Uterus (tissue), 4 donors: ENCODE results near the gene KBTBD12. TPM values are rescaled to one million over a fixed set of nuclear protein-coding genes. Genes with fewer than 3 reads are reported as not detected.

Experiments
- DNase-seq, 2 donors: peaks; one replicate each; pipeline ENCODE4 v3.0.0-alpha.2; 2019 to 2020
- H3K27ac ChIP-seq, 2 donors: fragments of 200-600 bp; sonication (generic); 1 replicate in 1 of 2; 2 replicates in 1 of 2; pipeline ENCODE4 v1.5.1; 2016 to 2018
- H3K27me3 ChIP-seq, 2 donors: fragments of 200-600 bp; sonication (generic); one replicate each; pipeline ENCODE4 v1.5.1; 2018 to 2019; ENCODE audit warnings: control low read depth in 1 of 2
- H3K36me3 ChIP-seq, 2 donors: fragments of 200-600 bp; sonication (generic); one replicate each; pipeline ENCODE4 v1.5.1; 2019; ENCODE audit warnings: control low read depth in 1 of 2
- H3K4me1 ChIP-seq, 2 donors: fragments of 200-600 bp; sonication (generic); one replicate each; pipeline ENCODE4 v1.5.1; 2018 to 2019; ENCODE audit warnings: control low read depth in 1 of 2
- H3K4me3 ChIP-seq, 2 donors: fragments of 200-600 bp; sonication (generic); 1 replicate in 1 of 2; 2 replicates in 1 of 2; pipeline ENCODE4 v1.5.1; 2018 to 2019; ENCODE audit warnings: mild to moderate bottlenecking in 1 of 2
- H3K9me3 ChIP-seq, 2 donors: fragments of 200-600 bp; sonication (generic); one replicate each; pipeline ENCODE4 v1.5.1; 2019; ENCODE audit warnings: control low read depth in 1 of 2
- POLR2A ChIP-seq, 2 donors: fragments of 450-650 bp; IDR thresholded peaks; one replicate each; pipeline ENCODE4 v1.6.1; 2016; ENCODE audit warnings: antibody characterized with exemption in 2 of 2, mild to moderate bottlenecking in 1 of 2, moderate library complexity in 1 of 2
- intact Hi-C: fragments of 100-400 bp; cut with DNase I; formaldehyde crosslinking; loops from one replicate; pipeline ENCODE4 v1.15.1; 2023; ENCODE audit warnings: low total_unique reads
- total RNA-seq, 4 donors: library from RNA; depleted of rRNA in 3 of 4; stranded (reverse); fragments of >200 nt in 3 of 4; gene quantifications; one replicate each; pipeline versions ENCODE4 v1.1.0 to v1.2.4, GENCODE V29; 2014 to 2023
- TF ChIP-seq, protein P1 (sequence below), 4 experiments: fragments of 200-600 bp in 2 of 4; fragments of 450-650 bp in 2 of 4; sonication (generic) in 2 of 4; IDR thresholded peaks; one replicate each; pipeline ENCODE4 v1.5.1; 2016 to 2019; ENCODE audit warnings: antibody characterized with exemption in 4 of 4, mild to moderate bottlenecking in 2 of 4, moderate library complexity in 1 of 4
- donor health status: DM: yes; HTN: yes; CAD: no.

KBTBD12 gene
- total RNA-seq, 4 donors from 2014 or later: 0.59 to 2.8 (median 2.1) TPM; not detected in 1

DNA sequence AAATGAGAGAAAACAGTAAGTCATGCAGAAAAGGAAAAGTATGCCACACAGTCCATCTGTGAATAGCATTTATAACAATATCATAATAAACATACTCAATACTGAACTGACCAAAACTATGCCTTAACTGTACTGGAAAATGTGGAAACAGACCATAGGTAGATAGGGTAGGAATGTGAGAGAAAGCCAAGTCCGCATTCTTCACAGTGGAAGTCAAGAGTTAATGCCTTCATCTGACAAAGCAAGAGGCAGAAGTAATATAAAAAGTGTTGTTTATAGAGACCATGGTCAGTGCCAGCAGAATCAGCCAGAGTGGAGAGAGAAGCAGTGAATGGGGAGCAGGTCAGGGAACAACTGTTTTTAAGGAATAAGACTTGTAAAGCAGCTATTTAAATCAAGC is 52.3 kb downstream of the KBTBD12 start:
- Histone ChIP-seq H3K9me3 (no peaks in the 10 kb centered on the region), H3K36me3 (no peaks in the 10 kb centered on the region), H3K27me3 (no peaks in the 10 kb centered on the region), H3K4me1 (no peaks in the 10 kb centered on the region), H3K4me3 (no peak overlapping the region), H3K27ac (no peak overlapping the region)
- intact Hi-C loops: no loop called here
- DNase-seq: no peak
- no peak for TF ChIP-seq POLR2A (IDR thresholded peaks at IDR 0.05)
- TF ChIP-seq, protein P1, sequence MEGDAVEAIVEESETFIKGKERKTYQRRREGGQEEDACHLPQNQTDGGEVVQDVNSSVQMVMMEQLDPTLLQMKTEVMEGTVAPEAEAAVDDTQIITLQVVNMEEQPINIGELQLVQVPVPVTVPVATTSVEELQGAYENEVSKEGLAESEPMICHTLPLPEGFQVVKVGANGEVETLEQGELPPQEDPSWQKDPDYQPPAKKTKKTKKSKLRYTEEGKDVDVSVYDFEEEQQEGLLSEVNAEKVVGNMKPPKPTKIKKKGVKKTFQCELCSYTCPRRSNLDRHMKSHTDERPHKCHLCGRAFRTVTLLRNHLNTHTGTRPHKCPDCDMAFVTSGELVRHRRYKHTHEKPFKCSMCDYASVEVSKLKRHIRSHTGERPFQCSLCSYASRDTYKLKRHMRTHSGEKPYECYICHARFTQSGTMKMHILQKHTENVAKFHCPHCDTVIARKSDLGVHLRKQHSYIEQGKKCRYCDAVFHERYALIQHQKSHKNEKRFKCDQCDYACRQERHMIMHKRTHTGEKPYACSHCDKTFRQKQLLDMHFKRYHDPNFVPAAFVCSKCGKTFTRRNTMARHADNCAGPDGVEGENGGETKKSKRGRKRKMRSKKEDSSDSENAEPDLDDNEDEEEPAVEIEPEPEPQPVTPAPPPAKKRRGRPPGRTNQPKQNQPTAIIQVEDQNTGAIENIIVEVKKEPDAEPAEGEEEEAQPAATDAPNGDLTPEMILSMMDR (IDR thresholded peaks at IDR 0.05): no peak

DNA sequence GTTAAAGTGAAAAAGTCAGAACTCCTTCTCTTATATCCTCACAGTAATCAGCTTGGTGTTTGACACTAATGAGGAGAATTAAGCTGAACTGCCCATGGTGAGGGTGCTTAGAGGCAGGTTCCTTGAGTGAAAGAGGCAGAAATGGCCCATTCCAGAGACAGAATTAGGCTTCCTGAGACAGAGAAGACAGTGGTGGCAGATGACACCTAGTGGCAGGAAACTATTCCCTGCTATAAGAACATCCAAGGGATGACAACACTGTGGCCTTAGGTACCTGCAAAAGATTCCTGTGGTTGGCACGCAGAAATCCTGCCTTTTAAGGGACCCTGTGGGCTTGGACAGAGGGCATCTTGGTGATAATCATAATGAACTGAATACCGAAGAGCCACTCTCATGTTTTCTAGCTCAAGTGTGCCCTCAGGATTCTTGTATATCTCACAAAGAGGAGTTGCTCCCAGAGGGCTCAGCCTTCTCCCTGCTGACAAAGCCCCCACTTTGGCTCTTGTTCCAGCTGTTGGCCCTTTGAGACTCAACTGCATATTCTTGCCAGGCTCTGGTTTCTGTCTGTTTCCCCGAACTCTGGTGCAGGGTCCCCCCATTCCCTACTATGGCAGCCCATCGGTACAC is 56.0 kb downstream of the KBTBD12 start:
- Histone ChIP-seq H3K9me3 (no peaks in the 10 kb centered on the region), H3K27ac (no peak overlapping the region), H3K4me1 (no peaks in the 10 kb centered on the region), H3K4me3 (no peak overlapping the region), H3K27me3 (no peaks in the 10 kb centered on the region), H3K36me3 (no peaks in the 10 kb centered on the region)
- no peak for TF ChIP-seq POLR2A (IDR thresholded peaks at IDR 0.05)
- TF ChIP-seq, protein P1 (IDR thresholded peaks at IDR 0.05): peak; percentile 43 to 70 (median 59)
- intact Hi-C loops: no loop called here
- DNase-seq: no peak

DNA sequence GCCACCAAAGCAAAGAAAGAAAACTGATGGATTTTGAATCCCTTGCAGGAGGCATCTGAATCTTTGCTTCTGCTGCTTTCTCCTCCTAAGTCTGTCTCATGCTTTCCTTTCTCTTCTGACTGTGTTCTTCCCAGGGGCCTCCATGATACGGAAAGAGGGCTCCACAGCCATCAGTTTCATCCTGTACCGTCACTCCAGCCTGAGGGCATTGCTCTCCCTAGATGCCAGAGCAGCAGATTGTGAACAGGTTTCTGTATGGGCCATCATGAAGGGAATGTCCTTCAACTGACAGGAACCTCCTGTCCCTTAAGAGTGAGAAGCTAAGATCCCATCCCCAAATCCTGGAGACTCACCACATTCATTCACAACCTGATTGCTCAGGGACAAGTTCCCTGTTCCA is 59.2 kb downstream of the KBTBD12 start:
- TF ChIP-seq POLR2A (IDR thresholded peaks at IDR 0.05): no peak
- TF ChIP-seq, protein P1 (IDR thresholded peaks at IDR 0.05): no peak
- H3K4me1 ChIP-seq: no peaks in the 10 kb centered on the region
- intact Hi-C loops: no loop called here

DNA sequence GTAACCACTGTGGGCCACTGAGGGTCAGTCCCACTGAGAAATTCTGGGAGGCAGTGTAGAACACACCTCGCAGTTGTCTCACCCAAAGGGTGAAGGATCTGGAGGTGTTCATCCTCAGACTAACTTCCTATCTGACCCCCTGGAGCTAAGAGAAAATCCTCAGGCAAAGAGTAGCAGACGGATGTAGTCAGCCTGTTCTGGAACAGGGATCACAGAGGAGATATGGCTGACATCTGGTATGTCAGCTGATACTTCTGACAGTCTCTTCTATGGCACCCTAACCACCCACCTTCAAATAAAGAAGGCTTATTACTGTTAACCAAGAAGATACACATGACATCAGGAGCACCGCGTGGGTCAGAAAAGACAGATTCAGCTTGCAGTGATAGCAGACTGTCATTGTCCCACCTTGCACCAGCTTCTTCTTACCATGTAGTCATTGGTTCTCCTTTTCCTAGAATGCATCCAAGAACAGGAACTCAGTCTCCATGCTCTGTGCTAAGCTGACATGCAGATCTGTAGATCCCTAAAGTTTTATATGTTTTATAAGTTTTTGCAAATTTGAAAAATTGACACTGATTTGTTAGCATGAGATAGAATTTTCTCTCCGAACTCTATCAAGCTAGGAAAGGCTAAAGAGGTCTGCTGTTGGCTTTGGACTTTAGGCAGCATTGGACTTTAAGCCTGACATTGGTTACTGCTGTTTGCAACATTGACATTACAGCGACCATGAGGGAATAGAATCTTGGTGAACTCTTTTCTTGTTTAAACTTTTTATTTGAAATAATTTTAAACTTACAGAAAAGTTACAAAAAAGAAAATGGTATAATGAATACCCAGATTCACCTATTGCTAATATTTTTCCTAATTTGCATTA is 60.4 kb downstream of the KBTBD12 start:
- H3K36me3 ChIP-seq: no peaks in the 10 kb centered on the region
- H3K27ac ChIP-seq: no peak overlapping the region
- no peak for TF ChIP-seq POLR2A (IDR thresholded peaks at IDR 0.05)
- TF ChIP-seq, protein P1 (IDR thresholded peaks at IDR 0.05): no peak
- H3K27me3 ChIP-seq: no peaks in the 10 kb centered on the region
- H3K4me3 ChIP-seq: no peak overlapping the region
- no peaks in the 10 kb centered on the region for H3K9me3 ChIP-seq
- intact Hi-C loops: no loop called here
- no peak for DNase-seq
- H3K4me1 ChIP-seq: no peaks in the 10 kb centered on the region

More for the DNA sequence above, 59.2 kb downstream of the KBTBD12 start:
- Histone ChIP-seq H3K4me3 (no peak overlapping the region), H3K9me3 (no peaks in the 10 kb centered on the region), H3K27me3 (no peaks in the 10 kb centered on the region), H3K36me3 (no peaks in the 10 kb centered on the region), H3K27ac (no peak overlapping the region)
- DNase-seq: no peak

DNA sequence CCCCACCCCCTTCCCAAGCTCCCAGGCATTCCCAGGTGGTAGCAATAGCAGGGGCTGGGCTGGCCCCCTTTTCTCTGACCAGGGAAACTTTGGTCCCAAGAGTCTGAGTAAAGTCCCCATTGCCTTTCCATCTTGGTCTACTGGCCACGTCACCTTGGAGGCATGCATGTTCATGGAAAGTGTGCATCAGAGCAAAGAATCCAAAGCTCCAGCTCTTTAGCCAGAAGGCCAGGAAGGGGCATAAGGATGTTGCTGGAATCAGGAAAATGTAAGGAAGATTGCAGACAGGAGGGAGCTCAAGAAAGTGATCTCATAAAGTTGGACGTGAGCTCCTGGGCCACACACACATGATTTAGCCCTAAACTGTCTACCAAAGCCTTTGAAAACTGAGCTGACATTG is 63.6 kb downstream of the KBTBD12 start:
- Histone ChIP-seq H3K27ac (no peak overlapping the region), H3K4me3 (no peak overlapping the region), H3K4me1 (no peaks in the 10 kb centered on the region), H3K9me3 (no peaks in the 10 kb centered on the region), H3K27me3 (no peaks in the 10 kb centered on the region), H3K36me3 (no peaks in the 10 kb centered on the region)
- no peak for TF ChIP-seq POLR2A (IDR thresholded peaks at IDR 0.05)
- TF ChIP-seq, protein P1 (IDR thresholded peaks at IDR 0.05): no peak
- intact Hi-C loops: no loop called here
- DNase-seq: no peak
